ENCODE data around the gene RNF183. TPM values are rescaled to one million over a fixed set of nuclear protein-coding genes. Genes with fewer than 3 reads are reported as not detected.
"Not testable (repeated sequence)": the region's sequence is repeated elsewhere in the genome, so short reads cannot be mapped to it uniquely, and the experiment has no call there.

The RNF183 gene
- total RNA-seq, 1 donor from 2014 or later = not detected

DNA sequence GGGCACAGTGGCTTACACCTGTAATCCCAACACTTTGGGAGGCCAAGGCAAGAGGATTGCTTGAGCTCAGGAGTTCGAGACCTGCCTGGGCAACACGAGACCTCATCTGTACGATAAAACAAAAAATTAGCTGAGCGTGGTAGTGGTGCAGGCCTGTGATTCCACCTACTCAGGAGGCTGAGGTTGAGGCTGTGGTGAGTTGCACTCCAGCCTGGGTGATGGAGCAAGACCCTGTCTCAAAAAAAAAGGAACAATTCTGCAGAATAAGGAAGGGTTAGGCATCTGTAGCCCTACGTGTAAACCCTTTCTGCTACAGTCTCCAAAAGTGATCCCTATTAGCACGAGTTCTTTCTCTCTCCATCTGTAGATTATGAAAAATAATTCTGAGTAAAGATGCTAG lies 47.7 kb downstream of the RNF183 start:
- TF ChIP-seq, protein P1, sequence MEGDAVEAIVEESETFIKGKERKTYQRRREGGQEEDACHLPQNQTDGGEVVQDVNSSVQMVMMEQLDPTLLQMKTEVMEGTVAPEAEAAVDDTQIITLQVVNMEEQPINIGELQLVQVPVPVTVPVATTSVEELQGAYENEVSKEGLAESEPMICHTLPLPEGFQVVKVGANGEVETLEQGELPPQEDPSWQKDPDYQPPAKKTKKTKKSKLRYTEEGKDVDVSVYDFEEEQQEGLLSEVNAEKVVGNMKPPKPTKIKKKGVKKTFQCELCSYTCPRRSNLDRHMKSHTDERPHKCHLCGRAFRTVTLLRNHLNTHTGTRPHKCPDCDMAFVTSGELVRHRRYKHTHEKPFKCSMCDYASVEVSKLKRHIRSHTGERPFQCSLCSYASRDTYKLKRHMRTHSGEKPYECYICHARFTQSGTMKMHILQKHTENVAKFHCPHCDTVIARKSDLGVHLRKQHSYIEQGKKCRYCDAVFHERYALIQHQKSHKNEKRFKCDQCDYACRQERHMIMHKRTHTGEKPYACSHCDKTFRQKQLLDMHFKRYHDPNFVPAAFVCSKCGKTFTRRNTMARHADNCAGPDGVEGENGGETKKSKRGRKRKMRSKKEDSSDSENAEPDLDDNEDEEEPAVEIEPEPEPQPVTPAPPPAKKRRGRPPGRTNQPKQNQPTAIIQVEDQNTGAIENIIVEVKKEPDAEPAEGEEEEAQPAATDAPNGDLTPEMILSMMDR (IDR thresholded peaks at IDR 0.05) = no peak
- H3K36me3 Mint-ChIP-seq (ENCODE audit: unreplicated experiment) = peaks cover 26% of the 10 kb centered on the region
- H3K9me3 Mint-ChIP-seq (ENCODE audit: unreplicated experiment) = no peaks in the 10 kb centered on the region
- H3K27ac Mint-ChIP-seq (ENCODE audit: unreplicated experiment) = no peak overlapping the region
- no peaks in the 10 kb centered on the region for H3K27me3 Mint-ChIP-seq (ENCODE audit: unreplicated experiment)
- no peaks in the 10 kb centered on the region for H3K4me1 Mint-ChIP-seq (ENCODE audit: unreplicated experiment)
- H3K4me3 Mint-ChIP-seq (ENCODE audit: unreplicated experiment) = no peak overlapping the region
- no peak for DNase-seq (ENCODE audit: extremely low spot score, unreplicated experiment)

GRCh38 chr9:113254991-113255390 lies 48.2 kb downstream of the RNF183 start:
- no peak for DNase-seq (ENCODE audit: extremely low spot score, unreplicated experiment)
- no peaks in the 10 kb centered on the region for H3K4me1 Mint-ChIP-seq (ENCODE audit: unreplicated experiment)
- H3K27ac Mint-ChIP-seq (ENCODE audit: unreplicated experiment) = no peak overlapping the region
- no peak overlapping the region for H3K4me3 Mint-ChIP-seq (ENCODE audit: unreplicated experiment)
- peaks cover 22% of the 10 kb centered on the region for H3K36me3 Mint-ChIP-seq (ENCODE audit: unreplicated experiment)
- TF ChIP-seq, protein P1 (IDR thresholded peaks at IDR 0.05) = no peak
- H3K27me3 Mint-ChIP-seq (ENCODE audit: unreplicated experiment) = no peaks in the 10 kb centered on the region
- H3K9me3 Mint-ChIP-seq (ENCODE audit: unreplicated experiment) = no peaks in the 10 kb centered on the region

DNA sequence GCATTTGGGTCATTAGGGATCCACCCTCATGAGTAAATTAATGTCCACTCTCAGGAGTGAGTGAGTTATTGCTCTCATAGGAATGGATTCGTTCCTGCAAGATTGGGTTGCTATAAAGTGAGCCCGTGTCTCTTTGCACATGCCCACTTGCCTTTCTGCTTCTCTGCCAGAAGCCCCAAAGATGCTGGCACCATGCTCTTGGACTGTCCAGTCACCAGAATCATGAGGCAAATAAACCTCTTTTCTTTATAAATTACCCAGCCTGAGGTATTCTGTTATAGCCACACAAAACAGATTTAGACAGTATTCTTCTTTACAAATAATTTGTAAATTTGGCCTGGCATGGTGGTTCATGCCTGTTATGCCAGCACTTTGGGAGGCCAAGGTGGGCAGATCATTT lies 52.4 kb downstream of the RNF183 start:
- TF ChIP-seq, protein P1 (IDR thresholded peaks at IDR 0.05) = no peak
- H3K27me3 Mint-ChIP-seq (ENCODE audit: unreplicated experiment) = no peaks in the 10 kb centered on the region
- DNase-seq (ENCODE audit: extremely low spot score, unreplicated experiment) = no peak
- no peak overlapping the region for H3K4me3 Mint-ChIP-seq (ENCODE audit: unreplicated experiment)
- H3K9me3 Mint-ChIP-seq (ENCODE audit: unreplicated experiment) = peaks cover 3% of the 10 kb centered on the region
- no peak overlapping the region for H3K27ac Mint-ChIP-seq (ENCODE audit: unreplicated experiment)
- H3K36me3 Mint-ChIP-seq (ENCODE audit: unreplicated experiment) = peaks cover 9% of the 10 kb centered on the region
- no peaks in the 10 kb centered on the region for H3K4me1 Mint-ChIP-seq (ENCODE audit: unreplicated experiment)

- not testable (repeated sequence) for H3K27ac Mint-ChIP-seq (ENCODE audit: unreplicated experiment); DNase-seq (ENCODE audit: extremely low spot score, unreplicated experiment); H3K4me3 Mint-ChIP-seq (ENCODE audit: unreplicated experiment); H3K4me1 Mint-ChIP-seq (ENCODE audit: unreplicated experiment); H3K9me3 Mint-ChIP-seq (ENCODE audit: unreplicated experiment); H3K36me3 Mint-ChIP-seq (ENCODE audit: unreplicated experiment); H3K27me3 Mint-ChIP-seq (ENCODE audit: unreplicated experiment)
Observed at GRCh38 chr9:113249661-113250060, 53.5 kb downstream of the RNF183 start.

- H3K4me1 Mint-ChIP-seq (ENCODE audit: unreplicated experiment) = no peaks in the 10 kb centered on the region
- DNase-seq (ENCODE audit: extremely low spot score, unreplicated experiment) = no peak
- no peaks in the 10 kb centered on the region for H3K27me3 Mint-ChIP-seq (ENCODE audit: unreplicated experiment)
Observed at GRCh38 chr9:113247640-113248039, 55.5 kb downstream of the RNF183 start.

More at GRCh38 chr9:113247640-113248039, 55.5 kb downstream of the RNF183 start:
- peaks cover 3% of the 10 kb centered on the region for H3K9me3 Mint-ChIP-seq (ENCODE audit: unreplicated experiment)
- H3K27ac Mint-ChIP-seq (ENCODE audit: unreplicated experiment) = no peak overlapping the region
- TF ChIP-seq, protein P1 (IDR thresholded peaks at IDR 0.05) = no peak
- H3K4me3 Mint-ChIP-seq (ENCODE audit: unreplicated experiment) = no peak overlapping the region
- peaks cover 9% of the 10 kb centered on the region for H3K36me3 Mint-ChIP-seq (ENCODE audit: unreplicated experiment)

Other genes with a start within 250 kb of the RNF183 start
- gene ZFP37, start 246.7 kb downstream of the RNF183 start, total RNA-seq = 5.9 and 7.0 TPM in 2 replicates
- 3.3 and 3.9 TPM in 2 replicates for gene SLC31A2, start 152.4 kb downstream of the RNF183 start, total RNA-seq
- 30.8 and 31.9 TPM in 2 replicates for gene FKBP15, start 82.1 kb downstream of the RNF183 start, total RNA-seq
- 22.1 and 22.4 TPM in 2 replicates for gene SLC31A1, start 81.8 kb downstream of the RNF183 start, total RNA-seq
- 26.3 and 28.2 TPM in 2 replicates for gene CDC26, start 27.8 kb downstream of the RNF183 start, total RNA-seq
- gene PRPF4, start 27.7 kb downstream of the RNF183 start, total RNA-seq = 21.0 and 22.0 TPM in 2 replicates
- gene WDR31, start 36.9 kb upstream of the RNF183 start, total RNA-seq = 2.2 and 3.4 TPM in 2 replicates
- not detected in 2 replicates for gene BSPRY, start 46.2 kb upstream of the RNF183 start, total RNA-seq
- 12.2 and 12.7 TPM in 2 replicates for gene HDHD3, start 73.6 kb upstream of the RNF183 start, total RNA-seq
- 26.2 and 27.4 TPM in 2 replicates for gene ALAD, start 97.9 kb upstream of the RNF183 start, total RNA-seq
- 32.0 and 35.5 TPM in 2 replicates for gene POLE3, start 107.3 kb upstream of the RNF183 start, total RNA-seq
- 0.43 and 0.55 TPM in 2 replicates for gene C9orf43, start 107.4 kb upstream of the RNF183 start, total RNA-seq
- 53.8 and 67.8 TPM in 2 replicates for gene RGS3, start 160.4 kb upstream of the RNF183 start, total RNA-seq